ENCODE data around the gene ADK. TPM values are rescaled to one million over a fixed set of nuclear protein-coding genes. Genes with fewer than 3 reads are reported as not detected.

ADK gene
- total RNA-seq, 1 donor from 2014 or later = 13.1 TPM

- Mint-ChIP-seq H3K9me3 (ENCODE audit: unreplicated experiment) (no peaks in the 10 kb centered on the region), H3K27ac (ENCODE audit: unreplicated experiment) (peak overlapping the region; percentile 54), H3K4me1 (ENCODE audit: unreplicated experiment) (peaks cover 15% of the 10 kb centered on the region), H3K27me3 (ENCODE audit: unreplicated experiment) (no peaks in the 10 kb centered on the region), H3K4me3 (ENCODE audit: unreplicated experiment) (no peak overlapping the region), H3K36me3 (ENCODE audit: low read depth, unreplicated experiment) (no peaks in the 10 kb centered on the region)
- DNase-seq (ENCODE audit: low spot score) = no peak
- TF ChIP-seq, protein P1, sequence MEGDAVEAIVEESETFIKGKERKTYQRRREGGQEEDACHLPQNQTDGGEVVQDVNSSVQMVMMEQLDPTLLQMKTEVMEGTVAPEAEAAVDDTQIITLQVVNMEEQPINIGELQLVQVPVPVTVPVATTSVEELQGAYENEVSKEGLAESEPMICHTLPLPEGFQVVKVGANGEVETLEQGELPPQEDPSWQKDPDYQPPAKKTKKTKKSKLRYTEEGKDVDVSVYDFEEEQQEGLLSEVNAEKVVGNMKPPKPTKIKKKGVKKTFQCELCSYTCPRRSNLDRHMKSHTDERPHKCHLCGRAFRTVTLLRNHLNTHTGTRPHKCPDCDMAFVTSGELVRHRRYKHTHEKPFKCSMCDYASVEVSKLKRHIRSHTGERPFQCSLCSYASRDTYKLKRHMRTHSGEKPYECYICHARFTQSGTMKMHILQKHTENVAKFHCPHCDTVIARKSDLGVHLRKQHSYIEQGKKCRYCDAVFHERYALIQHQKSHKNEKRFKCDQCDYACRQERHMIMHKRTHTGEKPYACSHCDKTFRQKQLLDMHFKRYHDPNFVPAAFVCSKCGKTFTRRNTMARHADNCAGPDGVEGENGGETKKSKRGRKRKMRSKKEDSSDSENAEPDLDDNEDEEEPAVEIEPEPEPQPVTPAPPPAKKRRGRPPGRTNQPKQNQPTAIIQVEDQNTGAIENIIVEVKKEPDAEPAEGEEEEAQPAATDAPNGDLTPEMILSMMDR (IDR thresholded peaks at IDR 0.05; ENCODE audit: unreplicated experiment) = no peak
Observed at GRCh38 chr10:74586088-74586585, 435.1 kb downstream of the ADK start.

- DNase-seq (ENCODE audit: low spot score) = no peak
- TF ChIP-seq, protein P1 (IDR thresholded peaks at IDR 0.05; ENCODE audit: unreplicated experiment) = no peak
- Mint-ChIP-seq H3K9me3 (ENCODE audit: unreplicated experiment) (no peaks in the 10 kb centered on the region), H3K27me3 (ENCODE audit: unreplicated experiment) (no peaks in the 10 kb centered on the region), H3K27ac (ENCODE audit: unreplicated experiment) (no peak overlapping the region), H3K36me3 (ENCODE audit: low read depth, unreplicated experiment) (no peaks in the 10 kb centered on the region), H3K4me3 (ENCODE audit: unreplicated experiment) (no peak overlapping the region), H3K4me1 (ENCODE audit: unreplicated experiment) (peaks cover 15% of the 10 kb centered on the region)
Observed at GRCh38 chr10:74587109-74587854, 436.3 kb downstream of the ADK start.

GRCh38 chr10:74589226-74589673 lies 438.2 kb downstream of the ADK start:
- peak; percentile 14 for DNase-seq (ENCODE audit: low spot score)
- TF ChIP-seq, protein P1 (IDR thresholded peaks at IDR 0.05; ENCODE audit: unreplicated experiment) = no peak
- no peak overlapping the region for H3K4me3 Mint-ChIP-seq (ENCODE audit: unreplicated experiment)
- peaks cover 15% of the 10 kb centered on the region for H3K4me1 Mint-ChIP-seq (ENCODE audit: unreplicated experiment)
- no peaks in the 10 kb centered on the region for H3K27me3 Mint-ChIP-seq (ENCODE audit: unreplicated experiment)
- H3K27ac Mint-ChIP-seq (ENCODE audit: unreplicated experiment) = no peak overlapping the region
- H3K9me3 Mint-ChIP-seq (ENCODE audit: unreplicated experiment) = no peaks in the 10 kb centered on the region
- H3K36me3 Mint-ChIP-seq (ENCODE audit: low read depth, unreplicated experiment) = no peaks in the 10 kb centered on the region

DNA sequence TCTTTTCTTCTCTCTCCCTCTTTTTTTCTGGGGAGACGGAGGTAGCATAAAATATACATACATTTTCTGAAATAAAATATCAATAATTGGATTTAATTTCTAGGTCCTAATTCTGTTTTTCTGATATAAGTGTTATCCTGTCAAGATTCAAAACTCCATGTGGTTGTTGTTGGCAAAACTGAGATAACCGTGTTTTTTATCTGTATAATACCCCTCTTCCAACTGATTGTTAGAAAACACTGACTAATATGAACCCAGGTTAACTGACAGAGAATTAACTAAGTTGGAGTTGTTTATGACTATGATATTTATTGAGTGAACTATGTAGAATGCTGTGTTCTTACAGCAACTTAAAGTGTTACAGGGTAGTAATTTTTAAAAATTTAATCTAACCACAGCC lies 438.8 kb downstream of the ADK start:
- Mint-ChIP-seq H3K27ac (ENCODE audit: unreplicated experiment) (no peak overlapping the region), H3K36me3 (ENCODE audit: low read depth, unreplicated experiment) (no peaks in the 10 kb centered on the region), H3K27me3 (ENCODE audit: unreplicated experiment) (no peaks in the 10 kb centered on the region), H3K9me3 (ENCODE audit: unreplicated experiment) (no peaks in the 10 kb centered on the region), H3K4me1 (ENCODE audit: unreplicated experiment) (peaks cover 15% of the 10 kb centered on the region), H3K4me3 (ENCODE audit: unreplicated experiment) (no peak overlapping the region)
- TF ChIP-seq, protein P1 (IDR thresholded peaks at IDR 0.05; ENCODE audit: unreplicated experiment) = no peak
- DNase-seq (ENCODE audit: low spot score) = no peak

GRCh38 chr10:74593470-74593869 lies 442.4 kb downstream of the ADK start:
- no peak overlapping the region for H3K4me3 Mint-ChIP-seq (ENCODE audit: unreplicated experiment)

More at GRCh38 chr10:74593470-74593869, 442.4 kb downstream of the ADK start:
- Mint-ChIP-seq H3K36me3 (ENCODE audit: low read depth, unreplicated experiment) (no peaks in the 10 kb centered on the region), H3K9me3 (ENCODE audit: unreplicated experiment) (no peaks in the 10 kb centered on the region), H3K4me1 (ENCODE audit: unreplicated experiment) (no peaks in the 10 kb centered on the region), H3K27me3 (ENCODE audit: unreplicated experiment) (no peaks in the 10 kb centered on the region), H3K27ac (ENCODE audit: unreplicated experiment) (no peak overlapping the region)
- no peak for DNase-seq (ENCODE audit: low spot score)
- TF ChIP-seq, protein P1 (IDR thresholded peaks at IDR 0.05; ENCODE audit: unreplicated experiment) = no peak

All from endothelial cell (in vitro differentiated cells).